CD4-positive, alpha-beta T cell treated with Interleukin-1 beta for 1 hour (primary cell): ENCODE results near the gene EMC8.
A peak's percentile ranks its signal among the peaks of the same experiment; 100 is the strongest.

Source experiments
- DNase-seq, 2 donors: peaks; one replicate each; pipeline ENCODE4 v3.0.0-alpha.2; 2020 to 2022

EMC8 gene

DNA sequence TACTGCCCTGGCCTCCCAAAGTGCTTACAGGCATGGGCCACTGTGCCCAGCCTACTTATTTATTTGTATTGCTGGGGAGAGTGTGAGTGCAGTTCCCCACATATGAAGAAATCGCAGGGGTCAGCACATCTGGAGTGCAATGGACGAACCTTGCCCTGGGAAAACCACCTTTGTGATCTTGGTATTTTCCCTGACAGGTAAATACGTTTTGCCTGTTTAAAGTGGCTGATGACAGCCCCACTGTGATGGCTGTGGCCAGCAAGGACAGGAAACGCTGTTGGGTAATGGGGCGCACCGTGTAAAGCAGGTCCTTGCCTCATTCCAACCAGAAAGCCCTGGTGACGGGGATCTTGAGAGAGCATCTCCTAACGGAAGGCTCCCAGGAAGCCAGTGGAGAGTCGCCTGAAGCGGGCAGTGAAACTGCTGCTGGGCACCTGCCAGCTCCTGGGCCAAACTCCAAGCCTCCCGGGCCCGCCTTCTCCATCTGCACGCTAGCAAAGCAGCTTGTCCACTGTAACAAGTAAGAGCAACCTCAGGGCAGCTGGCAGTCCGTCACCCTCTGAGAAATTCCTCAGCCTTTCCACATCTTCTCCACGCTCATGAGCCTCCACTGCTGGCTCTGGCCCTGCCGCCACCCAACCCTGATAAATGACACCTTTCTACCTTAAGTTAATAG is 17.5 kb downstream of the EMC8 start:
- DNase-seq = no peak

DNA sequence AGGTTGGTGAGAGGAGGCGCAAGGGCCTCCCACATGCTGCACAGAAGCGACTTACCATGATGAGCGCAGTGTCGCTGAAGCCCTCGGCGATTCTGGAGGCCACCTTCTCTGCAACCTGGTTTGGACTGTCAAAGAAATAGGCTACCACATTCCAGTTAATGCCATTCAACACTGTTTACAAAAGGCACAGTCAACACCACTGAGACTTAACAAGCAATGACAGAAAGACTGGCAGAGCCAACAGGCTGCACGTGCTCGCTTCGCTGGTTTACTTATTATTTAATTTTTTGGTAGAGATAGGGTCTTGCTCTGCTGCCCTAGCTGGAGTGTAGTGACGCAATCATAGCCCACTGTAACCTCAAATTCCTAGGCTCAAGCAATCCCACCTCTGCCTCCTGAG is 18.2 kb downstream of the EMC8 start:
- no peak for DNase-seq

DNA sequence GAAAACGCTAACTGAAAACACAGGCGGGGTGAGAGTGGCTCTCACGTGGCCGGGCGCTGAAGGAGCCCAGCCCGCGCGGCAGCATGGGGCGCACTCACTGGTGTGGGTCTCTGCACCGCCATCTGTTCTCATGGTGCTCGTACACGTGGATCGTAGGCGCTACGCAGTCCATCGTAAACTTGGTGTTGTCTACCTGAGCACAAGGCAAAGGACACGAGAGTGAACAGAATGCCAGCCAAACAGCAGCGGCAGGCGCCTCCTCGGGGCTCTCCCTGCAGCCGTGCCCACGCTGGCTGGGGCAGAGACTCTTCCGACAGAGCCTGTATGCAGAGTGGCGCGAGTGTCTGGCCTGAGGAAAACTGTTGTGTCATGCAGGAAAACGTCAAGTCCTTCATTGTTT is 19.1 kb downstream of the EMC8 start:
- no peak for DNase-seq

DNA sequence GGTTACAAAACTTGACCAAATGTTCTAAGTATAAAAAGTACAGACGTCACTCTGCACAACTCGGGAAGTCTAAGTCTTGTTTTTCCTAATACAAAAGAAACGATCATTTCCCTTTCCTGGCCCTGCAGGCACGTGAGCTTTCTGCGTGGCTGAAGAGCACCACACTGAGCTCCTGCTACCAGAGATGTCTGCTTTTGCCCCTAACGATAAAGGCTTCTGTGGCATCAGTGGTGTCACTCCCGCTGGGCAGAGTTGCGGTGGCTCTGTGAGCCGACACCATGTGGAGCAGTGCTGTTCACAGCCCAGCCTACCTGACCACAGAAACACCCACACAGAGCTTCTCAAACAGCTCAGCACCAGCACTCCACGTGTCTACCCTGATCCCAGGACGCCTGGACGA is 20.5 kb downstream of the EMC8 start:
- DNase-seq = peak in 1 of 2 donors; percentile 23

DNA sequence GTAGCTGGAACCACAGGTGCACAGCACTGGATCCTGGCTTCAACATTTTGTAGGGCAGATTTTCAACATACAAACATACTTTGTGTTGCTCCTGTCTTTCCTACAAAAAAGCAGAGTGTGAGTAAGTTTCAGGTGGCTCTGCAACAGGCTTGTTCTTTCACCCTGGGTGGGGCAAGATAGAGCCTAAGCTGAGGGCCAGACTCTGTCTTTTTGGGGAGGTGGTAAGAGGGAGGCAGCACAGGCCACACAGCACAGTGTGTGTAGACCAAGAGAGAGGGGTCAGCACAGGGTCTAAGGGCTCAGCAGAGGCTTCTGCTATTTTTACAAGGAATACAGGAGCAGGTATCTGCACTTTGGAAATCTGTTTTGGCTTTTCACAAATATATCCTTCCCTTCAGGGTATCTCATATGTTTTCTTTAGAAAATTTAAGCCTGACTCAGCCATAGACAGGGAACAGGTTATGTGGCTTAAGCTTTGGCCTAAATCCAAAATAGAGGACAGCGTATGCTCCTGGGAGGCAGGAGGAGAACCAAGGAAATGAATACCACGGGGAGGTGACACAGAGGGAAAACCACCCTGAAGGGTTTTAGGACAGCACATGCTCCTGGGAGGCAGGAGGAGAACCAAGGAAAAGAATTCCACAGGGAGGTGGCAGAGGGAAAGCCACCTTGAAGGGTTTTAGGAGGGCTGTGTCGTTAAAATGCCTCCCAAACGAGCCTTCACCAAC is 21.6 kb downstream of the EMC8 start:
- DNase-seq = no peak

DNA sequence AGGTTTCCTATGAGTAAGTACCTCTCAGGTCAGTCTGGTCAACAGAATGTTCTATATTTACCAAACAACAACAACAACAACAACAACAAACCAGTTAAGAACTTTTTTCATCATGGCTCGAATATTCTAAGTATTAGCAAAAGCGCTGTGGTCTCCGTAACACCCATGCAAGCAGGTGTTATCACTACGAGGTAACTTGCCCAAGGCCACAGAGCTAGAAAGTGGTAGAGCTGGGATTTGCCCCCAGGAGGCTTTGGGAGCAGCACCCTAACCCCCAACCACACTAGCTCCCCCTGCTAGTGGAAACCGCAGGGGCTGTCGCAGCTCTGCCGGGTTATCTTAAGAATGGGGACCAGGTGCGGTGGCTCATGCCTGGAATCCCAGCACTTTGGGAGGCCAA is 24.5 kb downstream of the EMC8 start:
- no peak for DNase-seq

DNA sequence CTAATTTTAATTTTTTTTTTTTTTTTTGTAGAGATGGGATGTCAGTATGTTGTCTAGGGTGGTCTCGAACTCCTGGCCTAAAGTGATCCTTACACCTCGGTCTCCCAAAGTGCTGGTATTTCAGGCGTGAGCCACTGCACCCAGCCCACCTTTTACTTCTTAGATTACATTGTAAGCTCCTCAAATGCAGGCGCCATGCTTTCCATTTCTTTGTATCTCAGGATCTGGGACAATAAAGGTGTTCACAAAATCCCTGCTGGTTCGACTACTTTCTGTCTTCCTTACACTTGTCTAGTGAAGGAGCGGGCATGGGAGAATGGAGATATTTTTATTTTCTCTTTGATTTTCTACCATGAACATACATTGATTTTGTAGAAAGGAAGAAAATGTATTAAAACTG is 25.2 kb downstream of the EMC8 start:
- no peak for DNase-seq

DNA sequence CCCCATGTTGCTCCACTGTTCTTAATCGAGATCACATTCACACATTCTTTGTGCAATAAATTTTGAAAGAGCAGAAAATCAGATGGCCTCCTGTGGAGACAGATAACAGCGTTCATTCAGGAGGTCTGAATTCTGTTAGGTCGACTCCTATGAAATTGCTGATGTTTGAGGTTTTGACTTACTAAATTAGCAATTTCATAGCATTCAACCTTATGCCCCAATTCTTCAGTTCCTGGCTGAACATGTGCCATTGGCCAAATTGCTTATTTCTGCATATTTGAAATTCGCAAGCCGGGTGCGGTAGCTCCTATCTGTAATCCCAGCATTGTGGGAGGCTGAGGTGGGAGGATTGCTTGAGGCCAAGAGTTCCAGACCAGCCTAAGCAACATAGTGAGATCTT is 26.3 kb downstream of the EMC8 start:
- no peak for DNase-seq

DNA sequence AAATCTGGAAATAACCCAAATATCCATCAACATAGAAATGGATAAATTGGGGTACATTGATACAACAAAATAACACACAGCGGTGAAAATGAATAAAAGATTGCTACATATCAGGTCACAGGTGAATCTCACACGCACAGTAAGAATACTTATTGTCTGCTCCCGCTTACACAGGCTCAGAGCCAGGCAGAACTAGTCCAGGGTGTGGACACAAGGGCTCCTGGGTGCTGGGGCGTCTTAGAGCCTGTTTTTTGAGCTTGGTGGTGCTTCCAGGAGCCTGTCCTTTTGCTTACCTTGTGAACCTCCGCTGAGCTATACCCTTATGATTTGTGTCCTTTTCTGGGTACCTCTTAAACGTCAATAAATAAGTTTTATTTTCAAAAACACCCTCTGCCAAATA is 28.6 kb downstream of the EMC8 start:
- no peak for DNase-seq

DNA sequence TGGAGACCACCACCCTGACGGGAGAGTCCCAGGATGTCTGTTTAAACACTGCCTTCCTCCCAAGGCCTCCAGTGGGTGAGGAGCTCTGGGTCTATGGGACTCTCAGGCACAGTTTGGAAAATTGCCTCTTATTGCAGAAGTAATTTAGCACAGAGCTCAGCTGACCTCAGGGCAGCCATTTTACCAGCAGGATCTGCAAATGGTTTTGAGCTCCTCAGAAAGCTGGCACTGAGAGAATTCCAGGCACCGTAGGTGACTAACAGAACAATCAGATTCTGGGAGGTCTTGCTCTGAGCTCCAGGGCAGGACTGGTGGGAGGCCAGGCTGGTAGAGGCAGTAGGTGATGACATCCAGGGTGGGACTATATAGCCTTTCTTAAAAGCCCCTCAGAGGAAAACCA is 31.1 kb downstream of the EMC8 start:
- DNase-seq = no peak

DNA sequence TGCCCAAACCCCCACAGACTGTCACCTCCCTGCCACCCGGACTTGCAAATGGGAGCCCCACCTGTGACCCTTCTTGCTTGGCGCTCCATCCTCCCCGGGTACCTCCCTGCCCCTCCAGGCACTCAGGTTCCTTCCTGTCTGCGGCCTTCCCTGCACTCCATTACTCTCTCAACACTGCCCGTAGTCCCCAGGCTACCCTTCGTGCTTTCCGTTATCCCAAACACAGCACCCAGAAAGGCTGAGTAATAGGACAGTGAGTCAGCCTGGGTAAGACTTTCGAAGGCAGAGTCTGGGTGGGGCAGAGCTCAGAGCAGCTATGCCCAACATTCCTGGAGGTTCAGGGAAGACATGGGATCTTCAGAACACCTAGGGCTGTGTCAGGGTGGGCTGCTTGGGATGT is 31.8 kb downstream of the EMC8 start:
- no peak for DNase-seq

DNA sequence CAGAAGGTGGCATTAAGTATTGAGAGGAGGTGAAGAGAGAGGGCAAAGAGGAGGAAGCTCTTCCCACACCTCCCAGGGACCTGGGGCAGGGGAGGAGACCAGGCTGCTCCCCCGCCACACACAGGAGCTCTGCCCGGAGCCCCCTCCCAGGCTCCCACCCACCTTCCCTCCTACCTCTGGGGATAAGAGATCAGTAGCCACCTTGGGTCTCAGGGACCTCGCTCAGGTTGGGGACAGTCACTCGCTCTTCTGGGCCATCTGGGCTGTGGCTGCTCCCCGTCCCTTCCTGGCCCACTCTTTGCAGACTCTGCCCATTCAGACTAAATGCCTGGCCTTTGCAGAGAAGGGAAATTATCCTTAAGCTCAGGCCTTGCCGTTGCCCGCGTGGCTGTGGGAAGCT is 33.6 kb downstream of the EMC8 start:
- no peak for DNase-seq

DNA sequence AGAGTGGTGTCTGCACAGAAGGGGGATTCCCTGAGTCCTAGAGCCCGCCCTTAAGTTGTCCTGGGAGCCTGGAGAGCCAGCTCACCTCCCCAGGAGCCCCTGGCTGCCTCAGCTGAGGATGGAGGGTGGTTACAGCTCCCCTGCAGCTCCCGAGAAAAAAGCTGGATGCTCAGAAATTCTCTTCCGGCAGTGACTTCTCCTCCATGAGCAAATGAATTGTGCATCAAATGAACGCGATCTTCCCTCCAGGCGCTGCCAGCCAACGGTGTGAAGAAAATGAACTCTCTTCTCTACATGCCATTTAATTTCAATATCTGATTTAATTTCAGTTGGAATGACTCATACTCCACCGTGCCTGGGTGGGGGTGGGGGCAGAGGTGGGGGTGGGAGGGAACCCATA is 34.1 kb downstream of the EMC8 start:
- DNase-seq = no peak

DNA sequence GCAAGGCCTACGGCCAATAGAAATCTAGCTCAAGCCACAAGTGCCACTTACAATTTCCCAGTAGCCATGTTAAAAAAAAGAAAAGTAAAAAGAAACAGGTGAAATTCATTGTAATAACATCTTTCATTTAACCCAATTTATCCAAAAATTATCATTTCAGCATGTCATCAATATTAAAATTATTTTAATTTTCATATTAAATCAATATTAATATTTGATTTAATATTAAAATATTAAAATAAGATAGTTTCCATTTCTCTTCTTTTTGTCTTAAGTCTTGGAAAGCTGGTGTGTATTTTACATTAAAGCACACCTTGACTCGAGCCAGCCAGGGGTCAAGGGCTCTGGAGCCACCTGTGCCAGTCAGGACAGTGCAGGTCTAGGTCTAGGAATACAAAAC is 35.7 kb downstream of the EMC8 start:
- DNase-seq = no peak

DNA sequence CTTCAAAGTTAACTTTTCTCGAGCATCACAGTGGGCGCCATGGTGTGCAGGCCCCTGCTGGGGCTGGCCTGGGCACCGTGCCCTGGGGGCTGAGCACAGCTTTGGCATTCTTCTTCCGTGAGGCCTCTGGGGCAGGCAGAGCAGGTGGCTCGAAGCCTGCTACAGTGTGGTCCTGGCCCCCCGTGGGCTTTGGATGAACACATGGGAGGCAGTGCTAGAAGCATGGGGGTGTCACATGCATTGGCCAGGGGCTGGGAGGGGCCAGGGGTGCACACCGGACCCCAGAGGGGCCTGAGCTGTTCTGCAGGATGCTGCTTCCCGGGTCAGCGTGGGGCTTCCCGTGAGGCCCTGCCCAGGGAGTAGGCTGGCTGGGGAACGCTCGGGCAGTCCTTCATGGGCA is 36.4 kb downstream of the EMC8 start:
- DNase-seq = no peak

DNA sequence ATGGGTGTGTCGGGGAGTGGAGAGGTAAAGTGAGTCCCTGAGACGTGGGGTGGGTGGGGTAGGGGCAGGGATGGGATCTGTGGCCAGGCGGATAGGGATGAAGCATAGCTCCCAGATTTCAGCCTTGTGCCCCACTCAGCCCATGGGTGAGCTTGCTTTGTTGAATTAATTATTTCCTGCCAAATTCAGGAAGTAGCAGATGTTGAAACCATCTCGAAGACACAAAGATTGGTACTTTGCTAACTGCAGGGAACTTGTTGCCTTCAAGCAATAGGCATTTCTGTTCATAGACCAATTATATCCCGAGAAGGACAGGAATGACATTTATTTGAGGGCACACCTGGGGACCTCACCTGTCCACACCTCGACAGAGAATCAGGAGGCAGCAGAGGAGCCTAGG is 37.5 kb downstream of the EMC8 start:
- DNase-seq = no peak

DNA sequence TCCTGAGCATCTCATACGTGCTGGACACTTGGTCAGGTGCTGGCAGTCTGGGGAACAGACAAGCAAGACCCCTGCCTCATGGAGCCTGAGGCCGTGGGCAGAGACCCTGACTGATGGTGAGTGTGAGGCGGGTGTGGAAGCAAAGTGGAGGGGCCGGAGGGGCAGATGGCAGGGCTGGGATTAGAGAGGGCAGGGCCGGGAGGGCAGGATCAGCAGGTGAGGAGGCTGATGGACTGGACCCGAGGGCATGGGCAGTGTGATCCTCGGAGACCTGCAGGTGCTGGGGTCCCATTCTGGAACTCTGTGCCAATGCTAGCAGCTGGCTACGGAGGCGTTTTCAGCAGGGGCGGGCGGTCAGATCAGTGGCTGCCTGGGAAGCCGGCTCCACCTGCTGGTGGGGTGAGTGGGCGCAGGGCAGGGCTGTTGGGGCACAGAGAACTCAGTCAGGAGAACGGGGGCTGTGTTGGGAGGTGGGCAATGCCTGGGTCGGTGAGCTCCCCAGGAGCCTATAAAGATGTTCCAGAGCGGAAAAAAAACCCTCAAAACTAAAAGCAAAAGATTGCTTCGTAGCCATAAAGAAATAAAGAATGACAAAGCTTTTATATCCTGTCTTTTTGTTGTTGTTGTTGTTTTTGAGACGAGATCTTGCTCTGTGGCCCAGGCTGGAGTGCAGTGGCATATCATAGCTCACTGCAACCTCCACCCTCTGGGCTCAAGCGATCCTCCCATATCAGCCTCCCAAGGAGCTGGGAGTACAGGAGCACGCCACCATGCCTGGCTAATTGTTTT is 39.5 kb downstream of the EMC8 start:
- DNase-seq = peak; percentile 21 to 58

DNA sequence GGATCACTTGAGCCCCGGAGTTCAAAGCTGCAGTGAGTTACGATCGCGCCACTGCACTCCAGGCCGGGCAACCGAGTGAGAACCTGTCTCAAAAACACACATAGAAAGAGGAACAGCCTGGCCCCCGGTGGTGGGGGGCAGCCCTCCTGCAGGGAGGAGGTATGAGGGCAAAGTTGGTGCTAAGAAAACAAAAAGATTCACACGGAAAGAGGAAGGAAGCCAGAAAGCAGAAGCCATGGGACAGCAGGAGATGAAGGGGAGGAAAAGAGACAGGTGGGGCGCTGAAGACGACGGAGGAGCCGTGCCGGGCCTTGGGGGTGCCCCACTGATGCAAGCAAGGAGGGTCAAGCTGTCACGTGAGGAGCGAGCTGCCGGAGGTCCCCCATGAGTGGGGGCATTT is 40.2 kb downstream of the EMC8 start:
- peak in 1 of 2 donors; percentile 67 for DNase-seq

DNA sequence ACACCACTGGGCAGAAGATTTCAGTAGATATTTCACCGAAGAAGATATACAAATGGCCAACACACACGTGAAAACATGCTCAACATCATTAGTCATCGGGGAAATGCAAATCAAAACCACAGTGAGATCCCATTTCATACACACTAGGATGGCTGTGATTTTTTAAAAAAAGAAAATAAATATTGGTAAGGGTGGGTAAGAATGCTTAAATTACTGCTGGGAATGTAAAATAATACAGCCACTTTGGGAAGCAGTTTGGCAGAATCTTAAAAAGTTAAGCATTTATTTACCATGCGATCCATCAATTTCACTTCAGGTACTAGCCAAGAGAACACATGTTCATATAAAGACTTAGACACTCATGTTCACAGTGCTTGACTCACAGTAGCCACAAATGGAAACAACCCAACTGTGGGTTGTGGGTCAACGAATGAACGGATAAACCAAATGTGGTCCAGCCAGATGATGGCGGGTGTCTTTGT is 42.0 kb downstream of the EMC8 start:
- no peak for DNase-seq

DNA sequence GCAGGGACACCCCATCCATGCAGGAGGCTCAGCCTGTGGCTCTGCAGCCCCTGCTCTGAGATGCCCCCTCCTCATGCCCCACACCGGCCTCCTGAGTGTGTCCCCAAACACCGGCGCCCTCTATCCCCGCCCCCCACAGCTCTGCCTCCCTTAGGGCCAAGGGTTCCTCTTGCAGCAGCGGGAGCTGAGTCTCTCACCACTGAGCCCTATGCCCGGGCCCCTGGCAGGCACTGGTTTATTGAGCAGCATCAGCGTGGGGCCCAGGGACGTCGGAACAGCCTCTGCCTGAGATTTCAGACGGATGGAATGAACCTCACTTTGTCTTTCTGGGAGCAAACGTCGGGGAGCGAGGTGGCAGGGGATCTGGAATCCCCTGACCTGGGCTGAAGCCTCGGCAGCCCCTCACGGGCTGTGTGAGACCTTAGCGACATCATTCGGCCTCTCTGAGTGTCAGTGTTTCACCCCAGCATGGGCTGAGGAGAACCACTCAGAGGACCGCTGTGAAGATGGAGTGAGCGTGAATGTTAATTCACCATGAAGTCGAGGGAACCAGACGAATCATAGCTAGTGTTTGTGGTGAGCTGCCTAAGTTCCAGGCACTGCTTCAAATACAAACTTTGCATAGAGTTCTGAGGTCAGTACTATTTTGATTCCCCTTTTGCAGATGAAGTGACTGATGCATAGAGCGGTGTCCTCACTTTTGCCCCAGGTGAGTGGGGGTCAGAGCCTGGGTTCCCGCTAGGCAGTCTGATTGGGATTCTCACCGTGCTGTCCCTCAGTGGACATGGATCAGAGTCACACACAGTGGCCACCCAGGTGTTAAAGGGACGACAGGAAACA is 43.2 kb downstream of the EMC8 start:
- DNase-seq = peak in 1 of 2 donors; percentile 42

DNA sequence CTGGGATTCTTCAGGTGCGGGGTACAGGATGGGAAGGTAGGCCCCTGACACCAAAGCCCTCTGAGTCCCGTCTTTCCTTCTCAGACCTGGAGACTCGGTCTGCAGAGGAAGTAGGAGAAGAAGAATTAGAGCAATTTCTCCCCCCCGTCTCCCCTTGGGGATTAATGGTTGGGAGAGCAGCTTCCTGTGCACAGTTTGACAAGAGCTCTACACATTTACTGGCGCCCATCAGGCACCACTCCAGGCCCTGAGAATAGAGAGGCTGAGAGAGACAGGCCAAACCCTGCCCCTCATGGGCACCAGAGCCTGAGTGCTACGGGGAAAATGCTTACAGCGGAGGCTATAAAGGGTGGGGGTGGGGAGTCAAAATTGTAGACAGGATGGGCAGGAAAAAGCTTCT is 44.9 kb downstream of the EMC8 start:
- peak in 1 of 2 donors; percentile 36 for DNase-seq

DNA sequence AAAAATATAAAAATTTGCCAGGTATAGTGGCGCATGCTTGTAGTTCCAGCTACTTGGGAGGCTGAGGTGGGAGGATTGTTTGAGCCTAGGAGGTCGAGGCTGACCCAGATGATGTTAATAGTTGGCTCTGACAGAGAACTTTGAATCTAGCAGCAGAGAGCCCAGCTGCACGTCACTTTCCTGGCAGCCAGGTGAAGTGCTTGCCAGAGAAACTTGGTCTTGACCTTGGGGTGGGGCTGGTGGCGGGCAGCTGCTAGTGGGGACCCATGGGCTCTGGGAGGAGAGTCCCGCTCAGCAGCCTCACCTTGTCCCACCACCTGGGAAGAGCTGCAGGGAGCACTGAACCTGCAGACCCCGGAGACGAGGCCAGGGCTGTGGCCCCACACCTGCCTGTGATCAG is 45.4 kb downstream of the EMC8 start:
- DNase-seq = no peak

DNA sequence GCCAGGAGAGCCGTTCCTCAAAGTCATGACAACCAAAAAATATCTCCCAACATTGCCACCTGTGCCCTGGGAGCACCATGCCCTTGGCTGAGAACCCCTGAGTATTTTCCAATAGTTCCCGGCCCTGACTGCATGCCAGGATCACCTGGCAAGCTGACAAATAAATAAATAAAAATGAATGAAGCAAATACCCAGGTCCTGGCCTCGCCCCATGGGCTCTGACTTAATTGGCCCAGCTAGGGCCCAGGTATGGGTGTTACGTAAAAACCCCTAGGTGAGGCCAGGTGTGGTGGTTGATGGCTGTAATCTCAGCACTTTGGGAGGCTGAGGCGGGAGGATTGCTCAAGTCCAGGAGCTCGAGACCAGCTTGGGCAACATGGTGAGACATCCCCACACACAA is 45.8 kb downstream of the EMC8 start:
- DNase-seq = no peak
